HG02973 (cell line): ENCODE results near the gene ABL1.

Experiments
- ATAC-seq: cut with Tn5 transposase; IDR thresholded peaks from one replicate; pipeline ENCODE4 v1.9.1; 2021; ENCODE audit warnings: moderate library complexity; ENCODE audit not compliant: unreplicated experiment

Gene ABL1

GRCh38 chr9:130824643-130825350 lies 10.3 kb upstream of the ABL1 start:
- ATAC-seq: no peak

- ATAC-seq: no peak
Measured at GRCh38 chr9:130825351-130825651, 9.8 kb upstream of the ABL1 start.

GRCh38 chr9:130825809-130826208 lies 9.2 kb upstream of the ABL1 start:
- no peak for ATAC-seq

GRCh38 chr9:130829762-130830161 lies 5.3 kb upstream of the ABL1 start:
- ATAC-seq: no peak

GRCh38 chr9:130830231-130830760 lies 4.8 kb upstream of the ABL1 start:
- no peak for ATAC-seq

GRCh38 chr9:130831077-130831476 lies 4.0 kb upstream of the ABL1 start:
- no peak for ATAC-seq

GRCh38 chr9:130833031-130833990 lies 1.7 kb upstream of the ABL1 start:
- ATAC-seq: no peak

- peak; percentile 47 for ATAC-seq
Measured at GRCh38 chr9:130835441-130836298, 616 bp downstream of the ABL1 start.

- ATAC-seq: no peak
Measured at GRCh38 chr9:130837002-130837511, 2.0 kb downstream of the ABL1 start.

GRCh38 chr9:130837643-130838042 lies 2.6 kb downstream of the ABL1 start:
- no peak for ATAC-seq

GRCh38 chr9:130839132-130840111 lies 4.4 kb downstream of the ABL1 start:
- ATAC-seq: no peak

- no peak for ATAC-seq
Measured at GRCh38 chr9:130842545-130842944, 7.5 kb downstream of the ABL1 start.

GRCh38 chr9:130843049-130843908 lies 8.2 kb downstream of the ABL1 start:
- ATAC-seq: no peak

GRCh38 chr9:130844044-130844451 lies 9.0 kb downstream of the ABL1 start:
- no peak for ATAC-seq

GRCh38 chr9:130845254-130845653 lies 10.2 kb downstream of the ABL1 start:
- no peak for ATAC-seq

GRCh38 chr9:130845901-130846481 lies 10.9 kb downstream of the ABL1 start:
- no peak for ATAC-seq

GRCh38 chr9:130846487-130847305 lies 11.6 kb downstream of the ABL1 start:
- no peak for ATAC-seq
